ENCODE measurements around the gene ZNF778.

ZNF778 gene
- long read RNA-seq, partial matches to known transcripts: 0 of 12 reads
- long read RNA-seq, other reads (novel, unspliced or antisense): 10 of 12 reads

DNA sequence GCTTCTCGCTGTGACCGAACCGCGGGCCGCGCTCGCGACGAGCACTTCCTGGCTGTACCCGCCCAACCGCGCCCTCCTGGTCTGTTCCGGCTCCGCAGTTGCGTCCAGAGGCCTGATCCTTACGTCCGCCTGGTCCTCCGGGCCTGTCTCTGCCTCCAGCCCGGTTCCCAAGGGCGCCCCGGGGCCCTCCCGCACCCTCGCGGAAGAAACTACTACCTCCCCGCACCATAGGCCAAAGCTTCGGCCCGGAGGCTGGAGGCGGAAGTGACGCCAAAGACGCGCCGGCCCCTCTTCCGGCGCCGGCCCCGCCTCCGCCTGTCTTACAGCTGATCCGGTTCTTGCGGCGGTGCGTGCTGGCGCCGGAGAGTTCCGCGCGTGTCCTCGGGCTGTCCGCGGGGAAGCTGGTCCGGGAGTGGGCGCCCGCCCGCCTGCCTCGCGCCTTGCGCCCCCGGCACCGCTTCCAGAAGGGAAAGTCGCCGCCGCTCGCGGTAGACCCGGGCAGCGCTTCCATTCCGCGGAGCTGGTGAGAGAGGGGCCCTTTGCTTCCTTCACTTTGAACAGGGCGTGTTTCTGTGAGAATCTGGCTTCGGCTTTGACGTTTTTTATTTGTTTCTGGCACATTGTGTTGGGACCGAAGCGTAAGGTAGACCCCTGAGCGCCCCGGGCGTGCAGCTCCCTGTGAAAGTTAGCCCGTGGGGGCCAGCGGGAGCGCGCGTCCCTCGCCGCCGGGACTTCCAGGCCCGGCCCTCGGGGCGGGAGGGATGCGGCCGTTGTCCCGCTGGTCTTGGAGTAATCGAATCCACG is at the start of gene ZNF778:
Gene ZNF778 (plus strand): TSS at position 316 of the 804 bp plus-strand sequence. CDS start 3,425 bp downstream, outside the sequence.
- Histone ChIP-seq H3K27me3 (ENCODE audit: insufficient read depth, poor library complexity, severe bottlenecking) (no peaks in the 10 kb centered on the region), H3K27ac (replicated peaks) (peak within 1 kb of the TSS; percentile 94), H3K4me3 (replicated peaks; ENCODE audit: insufficient read depth, low read length) (peak within 1 kb of the TSS; percentile 87)
- DNase-seq (ENCODE audit: low read depth in 1 of 2, low spot score in 1 of 2): peak; percentile 64 to 65
- TF ChIP-seq GABPA (IDR thresholded peaks at IDR 0.05; ENCODE audit: low read depth) (peak; percentile 84), POLR2AphosphoS5 (IDR thresholded peaks at IDR 0.05; ENCODE audit: low read depth) (peak; percentile 67)
- TF ChIP-seq, protein P1, sequence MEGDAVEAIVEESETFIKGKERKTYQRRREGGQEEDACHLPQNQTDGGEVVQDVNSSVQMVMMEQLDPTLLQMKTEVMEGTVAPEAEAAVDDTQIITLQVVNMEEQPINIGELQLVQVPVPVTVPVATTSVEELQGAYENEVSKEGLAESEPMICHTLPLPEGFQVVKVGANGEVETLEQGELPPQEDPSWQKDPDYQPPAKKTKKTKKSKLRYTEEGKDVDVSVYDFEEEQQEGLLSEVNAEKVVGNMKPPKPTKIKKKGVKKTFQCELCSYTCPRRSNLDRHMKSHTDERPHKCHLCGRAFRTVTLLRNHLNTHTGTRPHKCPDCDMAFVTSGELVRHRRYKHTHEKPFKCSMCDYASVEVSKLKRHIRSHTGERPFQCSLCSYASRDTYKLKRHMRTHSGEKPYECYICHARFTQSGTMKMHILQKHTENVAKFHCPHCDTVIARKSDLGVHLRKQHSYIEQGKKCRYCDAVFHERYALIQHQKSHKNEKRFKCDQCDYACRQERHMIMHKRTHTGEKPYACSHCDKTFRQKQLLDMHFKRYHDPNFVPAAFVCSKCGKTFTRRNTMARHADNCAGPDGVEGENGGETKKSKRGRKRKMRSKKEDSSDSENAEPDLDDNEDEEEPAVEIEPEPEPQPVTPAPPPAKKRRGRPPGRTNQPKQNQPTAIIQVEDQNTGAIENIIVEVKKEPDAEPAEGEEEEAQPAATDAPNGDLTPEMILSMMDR (IDR thresholded peaks at IDR 0.05; ENCODE audit: insufficient read depth, low read length): no peak

GRCh38 chr16:89168381-89169189 is 48.9 kb upstream of the ZNF778 start:
- DNase-seq (ENCODE audit: low read depth in 1 of 2, low spot score in 1 of 2): no peak
- no peak overlapping the region for H3K4me3 ChIP-seq (replicated peaks; ENCODE audit: insufficient read depth, low read length)
- TF ChIP-seq, protein P2, sequence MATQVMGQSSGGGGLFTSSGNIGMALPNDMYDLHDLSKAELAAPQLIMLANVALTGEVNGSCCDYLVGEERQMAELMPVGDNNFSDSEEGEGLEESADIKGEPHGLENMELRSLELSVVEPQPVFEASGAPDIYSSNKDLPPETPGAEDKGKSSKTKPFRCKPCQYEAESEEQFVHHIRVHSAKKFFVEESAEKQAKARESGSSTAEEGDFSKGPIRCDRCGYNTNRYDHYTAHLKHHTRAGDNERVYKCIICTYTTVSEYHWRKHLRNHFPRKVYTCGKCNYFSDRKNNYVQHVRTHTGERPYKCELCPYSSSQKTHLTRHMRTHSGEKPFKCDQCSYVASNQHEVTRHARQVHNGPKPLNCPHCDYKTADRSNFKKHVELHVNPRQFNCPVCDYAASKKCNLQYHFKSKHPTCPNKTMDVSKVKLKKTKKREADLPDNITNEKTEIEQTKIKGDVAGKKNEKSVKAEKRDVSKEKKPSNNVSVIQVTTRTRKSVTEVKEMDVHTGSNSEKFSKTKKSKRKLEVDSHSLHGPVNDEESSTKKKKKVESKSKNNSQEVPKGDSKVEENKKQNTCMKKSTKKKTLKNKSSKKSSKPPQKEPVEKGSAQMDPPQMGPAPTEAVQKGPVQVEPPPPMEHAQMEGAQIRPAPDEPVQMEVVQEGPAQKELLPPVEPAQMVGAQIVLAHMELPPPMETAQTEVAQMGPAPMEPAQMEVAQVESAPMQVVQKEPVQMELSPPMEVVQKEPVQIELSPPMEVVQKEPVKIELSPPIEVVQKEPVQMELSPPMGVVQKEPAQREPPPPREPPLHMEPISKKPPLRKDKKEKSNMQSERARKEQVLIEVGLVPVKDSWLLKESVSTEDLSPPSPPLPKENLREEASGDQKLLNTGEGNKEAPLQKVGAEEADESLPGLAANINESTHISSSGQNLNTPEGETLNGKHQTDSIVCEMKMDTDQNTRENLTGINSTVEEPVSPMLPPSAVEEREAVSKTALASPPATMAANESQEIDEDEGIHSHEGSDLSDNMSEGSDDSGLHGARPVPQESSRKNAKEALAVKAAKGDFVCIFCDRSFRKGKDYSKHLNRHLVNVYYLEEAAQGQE (IDR thresholded peaks at IDR 0.05; ENCODE audit: insufficient replicate concordance, low read depth): no peak
- TF ChIP-seq, protein P1 (IDR thresholded peaks at IDR 0.05; ENCODE audit: insufficient read depth, low read length): no peak
- TF ChIP-seq POLR2AphosphoS5 (IDR thresholded peaks at IDR 0.05; ENCODE audit: low read depth) (no peak), SPI1 (IDR thresholded peaks at IDR 0.05; ENCODE audit: borderline replicate concordance, low read depth) (no peak), GABPA (IDR thresholded peaks at IDR 0.05; ENCODE audit: low read depth) (no peak)
- no peak overlapping the region for H3K27ac ChIP-seq (replicated peaks)
- H3K27me3 ChIP-seq (ENCODE audit: insufficient read depth, poor library complexity, severe bottlenecking): no peaks in the 10 kb centered on the region

GRCh38 chr16:89169778-89170177 is 47.7 kb upstream of the ZNF778 start:
- H3K4me3 ChIP-seq (replicated peaks; ENCODE audit: insufficient read depth, low read length): no peak overlapping the region
- TF ChIP-seq SPI1 (IDR thresholded peaks at IDR 0.05; ENCODE audit: borderline replicate concordance, low read depth) (no peak), POLR2AphosphoS5 (IDR thresholded peaks at IDR 0.05; ENCODE audit: low read depth) (no peak)
- TF ChIP-seq, protein P2 (IDR thresholded peaks at IDR 0.05; ENCODE audit: insufficient replicate concordance, low read depth): no peak
- no peaks in the 10 kb centered on the region for H3K27me3 ChIP-seq (ENCODE audit: insufficient read depth, poor library complexity, severe bottlenecking)
- no peak overlapping the region for H3K27ac ChIP-seq (replicated peaks)
- DNase-seq (ENCODE audit: low read depth in 1 of 2, low spot score in 1 of 2): no peak

Measured in HL-60 (cell line).